SK-MEL-5 (cell line): ENCODE results near the gene ZNF681. TPM values are rescaled to one million over a fixed set of nuclear protein-coding genes. Genes with fewer than 3 reads are reported as not detected.
"Not testable (repeated sequence)": the region's sequence is repeated elsewhere in the genome, so short reads cannot be mapped to it uniquely, and the experiment has no call there.

Experiments
- DNase-seq: peaks from one replicate; pipeline ENCODE4 v3.0.0-alpha.2; 2016; ENCODE audit warnings: low read depth, low spot score
- in situ Hi-C: cut with HindIII; loops from 2 replicates; pipeline ENCODE4 v1.10.0; 2016; ENCODE audit warnings: low sequenced_read_pairs, high pct_unique_total_duplicates, low pct_unique_long_range_greater_than_20kb
- total RNA-seq: library from RNA; depleted of rRNA; stranded (reverse); fragments of >200 nt; shearing (Covaris generic); gene quantifications from 2 replicates; pipeline ENCODE4 v1.2.3, GENCODE V29; 2014; rRNA removed

The ZNF681 gene
- total RNA-seq, 1 experiment from 2014 or later = 1.6 TPM

DNA sequence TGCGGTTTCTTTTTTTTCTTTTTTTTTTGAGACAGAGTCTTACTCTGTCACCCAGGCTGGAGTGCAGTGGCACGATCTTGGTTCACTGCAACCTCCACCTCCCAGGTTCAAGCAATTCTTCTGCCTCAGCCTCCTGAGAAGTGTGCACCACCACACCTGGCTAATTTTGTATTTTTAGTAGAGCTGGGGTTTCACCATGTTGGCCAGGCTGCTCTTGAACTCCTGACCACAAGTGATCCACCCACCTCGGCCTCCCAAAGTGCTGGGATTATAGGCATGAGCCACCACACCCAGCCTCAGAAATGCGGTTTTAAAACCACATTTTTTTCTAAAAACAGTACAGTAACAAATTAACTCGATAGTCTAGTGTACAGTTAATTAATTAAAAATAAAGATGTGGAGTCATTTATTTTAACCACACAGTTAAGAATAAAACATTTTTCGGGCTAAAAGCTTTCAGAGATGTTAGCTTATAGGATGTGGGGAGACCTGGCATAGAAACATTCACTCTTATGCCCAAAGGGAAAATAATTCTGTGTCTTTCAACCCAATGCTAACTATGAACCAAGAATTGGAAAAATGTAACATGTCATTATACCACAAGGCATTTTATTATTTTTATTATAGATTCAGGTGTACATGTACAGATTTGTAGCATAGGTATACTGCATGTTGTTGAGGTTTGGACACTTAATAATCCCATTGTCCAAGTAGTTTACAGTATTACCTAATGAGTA lies 27.8 kb downstream of the ZNF681 start:
- DNase-seq, in situ Hi-C loops: not testable (repeated sequence)

DNA sequence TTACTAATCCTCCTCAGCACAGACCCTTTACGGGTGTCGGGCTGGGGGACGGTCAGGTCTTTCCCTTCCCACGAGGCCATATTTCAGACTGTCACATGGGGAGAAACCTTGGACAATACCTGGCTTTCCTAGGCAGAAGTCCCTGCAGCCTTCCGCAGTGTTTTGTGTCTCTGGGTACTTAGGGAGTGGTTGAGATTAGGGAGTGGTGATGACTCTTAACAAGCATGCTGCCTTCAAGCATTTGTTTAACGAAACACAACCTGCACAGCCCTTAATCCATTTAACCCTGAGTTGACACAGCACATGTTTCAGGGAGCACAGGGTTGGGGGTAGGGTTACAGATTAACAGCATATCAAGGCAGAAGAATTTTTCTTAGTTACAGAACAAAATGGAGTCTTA lies 34.5 kb downstream of the ZNF681 start:
- in situ Hi-C loops, DNase-seq: not testable (repeated sequence)

DNA sequence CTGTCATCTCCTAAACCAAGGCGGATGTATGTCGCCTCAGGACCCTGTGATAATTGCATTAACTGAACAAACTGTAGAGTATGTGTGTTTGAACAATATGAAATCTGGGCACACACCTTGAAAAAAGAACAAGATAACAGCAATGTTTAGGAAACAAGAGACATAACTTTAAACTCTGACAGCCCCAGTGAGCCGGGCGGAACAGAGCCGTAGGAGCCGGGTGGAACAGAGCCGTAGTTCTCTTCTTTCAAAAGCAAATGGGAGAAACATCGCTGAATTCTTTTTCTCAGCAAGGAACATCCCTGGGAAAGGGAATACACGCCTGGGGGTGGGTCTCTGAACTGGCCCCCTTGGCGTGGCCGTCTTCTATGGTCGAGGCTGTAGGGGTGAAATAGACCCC lies 39.9 kb downstream of the ZNF681 start:
- DNase-seq = no peak
- in situ Hi-C loops = no loop called here

GRCh38 chr19:23716792-23717191 lies 41.9 kb downstream of the ZNF681 start:
- in situ Hi-C loops = no loop called here
- no peak for DNase-seq

DNA sequence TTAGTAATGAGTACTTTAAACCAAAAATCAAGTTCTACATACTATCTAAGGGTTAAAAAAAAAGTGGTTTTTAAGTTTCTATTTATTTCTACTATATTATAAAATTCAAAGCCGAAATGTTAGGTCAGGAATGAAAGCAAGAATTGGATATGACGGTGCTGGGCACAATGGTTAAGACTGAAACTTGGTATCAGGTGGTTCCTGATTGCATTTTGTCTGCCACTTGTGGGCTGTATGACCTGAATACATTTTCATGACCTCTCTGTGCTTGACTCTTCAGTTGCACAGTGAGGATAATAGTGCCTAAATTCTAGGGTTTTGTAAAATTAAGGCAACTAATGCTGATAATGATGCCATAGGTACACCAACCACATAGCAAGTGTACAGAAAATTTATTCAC lies 49.3 kb downstream of the ZNF681 start:
- DNase-seq = no peak
- in situ Hi-C loops = no loop called here

DNA sequence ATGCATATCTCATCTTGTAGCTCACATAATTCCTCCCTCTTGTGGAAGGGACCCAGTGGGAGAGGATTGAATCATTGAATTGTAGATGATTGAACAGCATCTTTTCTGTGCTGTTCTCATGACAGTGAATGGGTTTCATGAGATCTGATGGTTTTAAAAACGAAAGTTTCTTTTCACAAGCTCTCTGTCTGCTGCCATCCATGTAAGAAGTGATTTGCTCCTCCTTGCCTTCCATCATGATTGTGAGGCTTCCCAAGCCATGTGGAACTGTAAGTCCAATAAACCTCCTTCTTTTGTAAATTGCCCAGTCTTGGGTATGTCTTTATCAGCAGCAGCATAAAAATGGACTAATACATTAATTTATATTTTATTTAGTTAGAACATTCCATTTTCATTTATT lies 52.0 kb downstream of the ZNF681 start:
- DNase-seq = no peak
- in situ Hi-C loops = no loop called here

DNA sequence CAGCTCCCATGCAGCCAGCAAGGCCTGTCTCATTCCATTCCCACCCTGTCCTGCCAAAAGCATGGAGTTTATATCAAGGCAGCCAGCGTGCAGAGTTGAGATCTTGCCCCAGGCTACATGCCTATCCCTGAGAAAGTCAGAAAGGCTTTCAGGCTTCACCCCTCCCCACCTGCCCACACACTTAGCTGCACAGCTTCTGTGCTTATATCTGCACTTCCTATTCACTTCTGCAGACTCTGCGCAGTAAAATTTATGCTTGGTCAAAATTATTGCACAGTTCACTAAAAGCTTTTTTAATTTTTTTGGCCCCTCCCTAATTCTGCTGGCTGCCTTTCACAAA lies 59.2 kb downstream of the ZNF681 start:
- in situ Hi-C loops = no loop called here
- DNase-seq = no peak

DNA sequence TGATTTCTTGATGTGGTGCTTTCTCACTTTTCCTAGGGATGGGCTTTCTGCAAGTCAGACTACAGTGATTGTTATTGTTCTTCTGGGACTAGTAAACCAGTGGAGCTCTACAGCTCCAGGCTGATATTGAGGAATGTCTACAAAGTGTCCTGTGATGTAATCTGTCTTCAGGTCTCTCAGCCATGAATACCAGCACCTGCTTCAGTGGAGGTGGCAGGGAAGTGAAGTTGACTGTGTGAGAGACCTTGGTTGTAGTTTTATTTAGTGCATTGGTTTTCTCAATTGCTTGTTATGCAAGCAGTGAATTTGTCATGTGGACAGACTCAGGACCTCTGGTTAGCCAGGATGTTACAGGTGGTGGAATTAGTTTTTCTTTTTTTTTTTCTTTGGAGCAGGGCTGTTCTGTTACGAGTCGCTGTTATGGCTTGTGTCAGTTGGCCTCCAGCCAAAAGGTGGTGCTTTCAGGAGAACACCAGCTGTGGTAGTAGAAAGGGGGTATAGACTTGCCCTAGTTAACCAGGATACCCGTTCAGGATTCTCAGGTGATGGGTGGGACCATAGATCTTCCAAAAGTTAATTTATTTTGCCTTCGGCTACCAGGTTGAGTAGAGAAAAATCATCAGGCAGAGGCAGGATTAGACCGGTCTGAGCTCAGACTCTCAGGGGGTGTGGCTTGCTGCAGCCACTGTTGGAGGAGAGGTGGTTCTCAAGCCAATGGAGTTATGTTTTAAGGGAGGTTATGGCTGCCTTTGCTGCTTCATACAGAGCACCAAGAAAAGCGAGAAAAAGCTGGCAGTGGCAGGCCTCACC lies 59.8 kb downstream of the ZNF681 start:
- in situ Hi-C loops = no loop called here
- no peak for DNase-seq

DNA sequence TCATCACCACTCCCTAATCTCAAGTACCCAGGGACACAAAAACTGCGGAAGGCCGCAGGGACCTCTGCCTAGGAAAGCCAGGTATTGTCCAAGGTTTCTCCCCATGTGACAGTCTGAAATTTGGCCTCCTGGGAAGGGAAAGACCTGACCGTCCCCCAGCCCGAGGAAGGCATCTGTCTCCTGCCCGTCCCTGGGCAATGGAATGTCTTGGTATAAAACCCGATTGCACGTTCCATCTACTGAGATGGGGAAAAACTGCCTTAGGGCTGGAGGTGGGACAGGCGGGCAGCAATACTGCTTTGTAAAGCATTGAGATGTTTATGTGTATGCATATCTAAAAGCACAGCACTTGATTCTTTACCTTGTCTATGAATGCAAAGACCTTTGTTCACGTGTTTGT lies 65.8 kb downstream of the ZNF681 start:
- DNase-seq, in situ Hi-C loops: not testable (repeated sequence)

Other genes with a start within 250 kb of the ZNF681 start
- 5.8 and 7.6 TPM in 2 replicates for gene ZNF675, start 71.7 kb downstream of the ZNF681 start, total RNA-seq
- gene ZNF726, start 156.0 kb upstream of the ZNF681 start, total RNA-seq = 1.6 and 2.3 TPM in 2 replicates